HepG2 (cell line): ENCODE data around the gene TMEM11. TPM values are rescaled to one million over a fixed set of nuclear protein-coding genes. Genes with fewer than 3 reads are reported as not detected.

Experiments used
- ADNP ChIP-seq: sonication (generic); formaldehyde crosslinking; IDR thresholded peaks from 2 replicates; pipeline ENCODE4 v1.4.0; 2020; ENCODE audit warnings: missing genetic modification reagents
- BCLAF1 ChIP-seq: fragments of 450-650 bp; IDR thresholded peaks from 2 replicates; pipeline ENCODE4 v1.6.1; 2017; ENCODE audit warnings: mild to moderate bottlenecking
- BHLHE40 ChIP-seq: IDR thresholded peaks from 2 replicates; pipeline ENCODE4 v1.6.1; 2011; ENCODE audit warnings: low read length, improper control_type of control experiment
- FOXJ3 ChIP-seq: sonication (generic); formaldehyde crosslinking; IDR thresholded peaks from 2 replicates; pipeline ENCODE4 v1.4.0; 2020; ENCODE audit warnings: missing genetic modification reagents, mild to moderate bottlenecking, borderline replicate concordance
- FOXP1 ChIP-seq, 2 experiments: fragments of 450-650 bp in 1 of 2; IDR thresholded peaks; 2 replicates each; pipeline ENCODE4 v1.6.1; 2017 to 2018; ENCODE audit warnings: antibody characterized with exemption in 1 of 2
- MYNN ChIP-seq: sonication (generic); formaldehyde crosslinking; IDR thresholded peaks from 2 replicates; pipeline ENCODE4 v1.4.0; 2020; ENCODE audit warnings: mild to moderate bottlenecking, low read depth, missing genetic modification reagents
- PATZ1 ChIP-seq: sonication (generic); formaldehyde crosslinking; IDR thresholded peaks from 2 replicates; pipeline ENCODE4 v1.4.0; 2020; ENCODE audit warnings: missing genetic modification reagents
- RCOR2 ChIP-seq: IDR thresholded peaks from 2 replicates; pipeline ENCODE4 v1.6.1; 2016; ENCODE audit warnings: missing biosample characterization, missing genetic modification reagents
- RNF219 ChIP-seq: sonication (generic); formaldehyde crosslinking; IDR thresholded peaks from 2 replicates; pipeline ENCODE4 v1.5.0; 2020; ENCODE audit warnings: mild to moderate bottlenecking, missing genetic modification reagents
- TCF7 ChIP-seq: sonication (generic); IDR thresholded peaks from 2 replicates; pipeline ENCODE4 v1.6.1; 2016; ENCODE audit warnings: antibody characterized with exemption, low read depth
- TGIF2 ChIP-seq: IDR thresholded peaks from 2 replicates; pipeline ENCODE4 v1.6.1; 2016; ENCODE audit warnings: control low read depth, missing compliant biosample characterization
- ZKSCAN5 ChIP-seq: sonication (generic); formaldehyde crosslinking; IDR thresholded peaks from 2 replicates; pipeline ENCODE4 v1.5.1; 2020; ENCODE audit warnings: mild to moderate bottlenecking, missing genetic modification reagents
- ZNF225 ChIP-seq: sonication (generic); formaldehyde crosslinking; IDR thresholded peaks from 2 replicates; pipeline ENCODE4 v1.4.0; 2020; ENCODE audit warnings: mild to moderate bottlenecking, missing genetic modification reagents
- ZNF570 ChIP-seq: sonication (generic); formaldehyde crosslinking; IDR thresholded peaks from 2 replicates; pipeline ENCODE4 v1.4.0; 2020; ENCODE audit warnings: mild to moderate bottlenecking, missing genetic modification reagents, borderline replicate concordance
- ZNF770 ChIP-seq: sonication (generic); formaldehyde crosslinking; IDR thresholded peaks from 2 replicates; pipeline ENCODE4 v1.5.0; 2020; ENCODE audit warnings: mild to moderate bottlenecking, missing genetic modification reagents
- polyA plus RNA-seq, 8 experiments: library from polyadenylated mRNA; depleted of rRNA in 3 of 8; stranded (reverse) in 7 of 8; unstranded in 1 of 8; fragments of >200 nt; fragmentation: Illumina TruSeq in 4 of 8; extraction: Trizol in 4 of 8; gene quantifications; 2 replicates each; pipeline versions ENCODE4 v1.2.1 to v1.2.3, GENCODE V29; 2011 to 2016; ENCODE audit warnings: low read depth in 4 of 8, missing spikeins in 1 of 8, mixed read lengths in 1 of 8; ENCODE audit not compliant: insufficient read depth in 1 of 8
- total RNA-seq, 5 experiments: library from RNA; depleted of rRNA; stranded (reverse); fragments of >200 nt; fragmentation: Illumina TruSeq; extraction: Trizol; gene quantifications; 2 replicates each; pipeline ENCODE4 v1.2.3, GENCODE V29; 2016; ENCODE audit warnings: low read depth in 1 of 5
- TF ChIP-seq, protein P1 (sequence below): IDR thresholded peaks from 2 replicates; pipeline ENCODE4 v1.6.1; 2012; ENCODE audit warnings: low read length, improper control_type of control experiment

The TMEM11 gene
- total and polyA plus RNA-seq, 2 of the 13 experiments (the other 11 are each of a cell fraction or from before 2014, with no cell fraction given) = 18.7 to 35.0 TPM

DNA sequence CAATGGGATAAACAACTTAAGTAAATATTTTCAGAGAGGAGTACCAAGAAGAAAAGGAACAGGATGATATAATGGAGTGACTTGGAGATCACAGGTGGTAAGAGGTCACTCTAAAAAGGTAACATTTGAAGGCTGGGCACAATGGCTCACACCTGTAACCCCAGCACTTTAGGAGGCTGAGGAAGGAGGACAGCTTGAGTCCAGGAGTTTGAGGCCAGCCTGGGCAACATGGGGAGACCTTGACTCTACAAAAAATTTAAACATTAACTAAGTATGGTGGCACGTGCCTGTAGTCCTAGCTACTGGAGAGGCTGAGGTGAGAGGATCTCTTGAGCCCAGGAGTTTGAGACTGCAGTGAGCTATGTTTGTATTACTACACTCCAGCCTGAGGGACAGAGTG is 3.4 kb upstream of the TMEM11 start (continued):
- TF ChIP-seq BCLAF1 (no peak), RCOR2 (CRISPR knock-in tag) (peak; percentile 44; the same call in 1 of the 2 replicates), FOXP1 (IDR thresholded peaks at IDR 0.05) (no peak), FOXP1 (CRISPR knock-in tag; IDR thresholded peaks at IDR 0.05) (0 out of 2 replicates have a peak, but pooled peaks have one; percentile 11), FOXJ3 (CRISPR knock-in tag) (no peak), ZKSCAN5 (CRISPR knock-in tag) (no peak), ADNP (CRISPR knock-in tag) (no peak), TCF7 (no peak), ZNF570 (CRISPR knock-in tag) (no peak), ZNF770 (CRISPR knock-in tag) (peak; percentile 99), BHLHE40 (peak; percentile 46; the same call in 1 of the 2 replicates), MYNN (CRISPR knock-in tag) (no peak), RNF219 (CRISPR knock-in tag) (no peak), ZNF225 (CRISPR knock-in tag) (no peak), TGIF2 (no peak), PATZ1 (CRISPR knock-in tag) (no peak)
- TF ChIP-seq, protein P1, sequence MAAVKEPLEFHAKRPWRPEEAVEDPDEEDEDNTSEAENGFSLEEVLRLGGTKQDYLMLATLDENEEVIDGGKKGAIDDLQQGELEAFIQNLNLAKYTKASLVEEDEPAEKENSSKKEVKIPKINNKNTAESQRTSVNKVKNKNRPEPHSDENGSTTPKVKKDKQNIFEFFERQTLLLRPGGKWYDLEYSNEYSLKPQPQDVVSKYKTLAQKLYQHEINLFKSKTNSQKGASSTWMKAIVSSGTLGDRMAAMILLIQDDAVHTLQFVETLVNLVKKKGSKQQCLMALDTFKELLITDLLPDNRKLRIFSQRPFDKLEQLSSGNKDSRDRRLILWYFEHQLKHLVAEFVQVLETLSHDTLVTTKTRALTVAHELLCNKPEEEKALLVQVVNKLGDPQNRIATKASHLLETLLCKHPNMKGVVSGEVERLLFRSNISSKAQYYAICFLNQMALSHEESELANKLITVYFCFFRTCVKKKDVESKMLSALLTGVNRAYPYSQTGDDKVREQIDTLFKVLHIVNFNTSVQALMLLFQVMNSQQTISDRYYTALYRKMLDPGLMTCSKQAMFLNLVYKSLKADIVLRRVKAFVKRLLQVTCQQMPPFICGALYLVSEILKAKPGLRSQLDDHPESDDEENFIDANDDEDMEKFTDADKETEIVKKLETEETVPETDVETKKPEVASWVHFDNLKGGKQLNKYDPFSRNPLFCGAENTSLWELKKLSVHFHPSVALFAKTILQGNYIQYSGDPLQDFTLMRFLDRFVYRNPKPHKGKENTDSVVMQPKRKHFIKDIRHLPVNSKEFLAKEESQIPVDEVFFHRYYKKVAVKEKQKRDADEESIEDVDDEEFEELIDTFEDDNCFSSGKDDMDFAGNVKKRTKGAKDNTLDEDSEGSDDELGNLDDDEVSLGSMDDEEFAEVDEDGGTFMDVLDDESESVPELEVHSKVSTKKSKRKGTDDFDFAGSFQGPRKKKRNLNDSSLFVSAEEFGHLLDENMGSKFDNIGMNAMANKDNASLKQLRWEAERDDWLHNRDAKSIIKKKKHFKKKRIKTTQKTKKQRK = no peak
